Heart right ventricle (tissue), 16 donors: ENCODE data around the gene SCAMP4. TPM values are rescaled to one million over a fixed set of nuclear protein-coding genes. Genes with fewer than 3 reads are reported as not detected.

Experiments
- ATAC-seq, 8 donors: fragments of 200-7000 bp; cut with Tn5 transposase; one replicate each; pipeline ENCODE4 v1.9.1; 2020; ENCODE audit warnings: mild to moderate bottlenecking in 8 of 8, moderate library complexity in 8 of 8, moderate number of reproducible peaks in 1 of 8
- DNase-seq, 2 donors: peaks; one replicate each; pipeline ENCODE4 v3.0.0-alpha.2; 2020
- H3K27ac ChIP-seq, 10 donors: fragments of 200-600 bp; sonication (generic) in 2 of 10; one replicate each; pipeline versions ENCODE4 v1.5.0 to v1.8.0; 2020 to 2022; ENCODE audit warnings: mild to moderate bottlenecking in 3 of 10
- H3K27me3 ChIP-seq, 7 donors: fragments of 200-600 bp; one replicate each; pipeline ENCODE4 v1.8.0; 2021 to 2022; ENCODE audit warnings: mild to moderate bottlenecking in 2 of 7
- H3K36me3 ChIP-seq, 9 donors: fragments of 200-600 bp; sonication (generic) in 1 of 9; one replicate each; pipeline versions ENCODE4 v1.5.0 to v1.8.0; 2020 to 2022; ENCODE audit warnings: mild to moderate bottlenecking in 2 of 9
- H3K4me1 ChIP-seq, 9 donors: fragments of 200-600 bp; sonication (generic) in 1 of 9; one replicate each; pipeline versions ENCODE4 v1.5.0 to v1.8.0; 2020 to 2022; ENCODE audit warnings: mild to moderate bottlenecking in 4 of 9
- H3K4me3 ChIP-seq, 10 donors: fragments of 200-600 bp; sonication (generic) in 2 of 10; one replicate each; pipeline versions ENCODE4 v1.5.0 to v1.8.0; 2020 to 2022; ENCODE audit warnings: mild to moderate bottlenecking in 7 of 10, moderate library complexity in 2 of 10
- H3K9me3 ChIP-seq, 11 donors: fragments of 200-600 bp in 10 of 11; sonication (generic) in 2 of 11; one replicate each; pipeline versions ENCODE4 v1.5.0 to v1.8.0; 2013 to 2022; ENCODE audit warnings: mild to moderate bottlenecking in 2 of 11, control low read depth in 1 of 11, moderate library complexity in 1 of 11
- CTCF ChIP-seq, 9 donors: fragments of 200-600 bp; sonication (generic) in 2 of 9; IDR thresholded peaks; one replicate each; pipeline versions ENCODE4 v1.5.0 to v1.8.0; 2021 to 2022; ENCODE audit warnings: antibody characterized with exemption in 9 of 9, mild to moderate bottlenecking in 5 of 9, moderate library complexity in 1 of 9
- whole genome bisulfite sequencing, 2 donors: extraction: QIAGEN DNeasy Blood & Tissue Kit; methylation state at CpG; one replicate each; pipeline ENCODE4 v1.1.7; 2013; ENCODE audit warnings: inconsistent platforms in 1 of 2; 5-methylcytosine and 5-hydroxymethylcytosine counted together
- intact Hi-C, 10 donors: fragments of 100-400 bp; cut with DNase I; formaldehyde crosslinking; loops; one replicate each; pipeline versions ENCODE4 v1.11.1 to v1.14.2; 2022
- polyA plus RNA-seq, 2 donors: library from polyadenylated mRNA; stranded (reverse); fragments of 200-250 nt; gene quantifications; one replicate each; pipeline ENCODE4 v1.2.3, GENCODE V29; 2013
- total RNA-seq, 10 donors: library from RNA; stranded (reverse); fragmentation: NEBNext Ultra II Directional in 3 of 10; extraction: Animal tissue kit (Norgen Biotek cat#: 25700) in 3 of 10; gene quantifications; one replicate each; pipeline versions ENCODE4 v1.2.1 to v1.2.4, GENCODE V29; 2021 to 2023
- donor health status: Arrhythmogenic right ventricular cardiomyopathy.
- donor health status: ischemic (EF 13 %, LVEDD 7.1; RV severe dilation, severe dysfunction).
- donor health status: healthy with polysubstance abuse.
- donor health status: DM: no; HTN: yes; CAD: no.
- donor health status: DM: no; HTN: no; CAD: no.
- donor health status: ischemic (EF 25% LVEDD 6.9; RV normal size, moderate dysfunction).
- donor health status: ischemic (EF 25% LVEDD 5.7; RV mildly dilated, moderate dysfunction).
- donor health status: healthy.
- donor health status: DM: yes; HTN: yes; CAD: no.
- donor health status: Ischemic cardiomyopathy.
- donor health status: ischemic (EF 35%, LVEDD 5.7; RV mildly dilated, moderate dysfunction).
- donor health status: nonischemic (EF 11% LVEDD 7.7; RV severe dilation, severe dysfunction).
- donor health status: DM: yes; HTN: yes; CAD: no.
- donor health status: PGD.
- donor health status: ischemic (EF 29% LVEDD 5.4; RV normal size, mild dysfunction).
- donor health status: nonischemic (EF 23%, LVEDD 6.1; RV moderate dilation, normal function).

The SCAMP4 gene
- total and polyA plus RNA-seq, 12 donors: 11.7 to 24.2 (median 15.8) TPM

GRCh38 chr19:1942078-1942933 is 37.1 kb downstream of the SCAMP4 start:
- peak overlapping the region; percentile 47 to 91 (median 62) for H3K4me3 ChIP-seq
- no peaks in the 10 kb centered on the region for H3K36me3 ChIP-seq
- peaks cover 9 to 49% (median 36%) of the 10 kb centered on the region in 9 donors for H3K4me1 ChIP-seq
- WGBS, 2 donors: 4 to 6% methylated on average over 40 of the region's 40 CpGs
- no peaks in the 10 kb centered on the region for H3K9me3 ChIP-seq
- intact Hi-C loops: no loop called here
- DNase-seq (peak; percentile 65 to 74), ATAC-seq (peak; percentile 20 to 59 (median 38))
- peak overlapping the region; percentile 71 to 100 (median 96) for H3K27ac ChIP-seq
- H3K27me3 ChIP-seq: no peaks in the 10 kb centered on the region
- peak in 2 of 9 donors; percentile 8 to 19 for TF ChIP-seq CTCF (IDR thresholded peaks at IDR 0.05)

GRCh38 chr19:1942934-1943555 is 37.8 kb downstream of the SCAMP4 start:
- DNase-seq (no peak), ATAC-seq (no peak)
- no peaks in the 10 kb centered on the region for H3K27me3 ChIP-seq
- peak overlapping the region; percentile 71 to 100 (median 96) for H3K27ac ChIP-seq
- 38 to 47% methylated on average over 21 of the region's 21 CpGs for WGBS, 2 donors
- no peaks in the 10 kb centered on the region for H3K36me3 ChIP-seq
- no peak for TF ChIP-seq CTCF (IDR thresholded peaks at IDR 0.05)
- intact Hi-C loops: no loop called here
- H3K9me3 ChIP-seq: no peaks in the 10 kb centered on the region
- peaks cover 9 to 52% (median 36%) of the 10 kb centered on the region in 9 donors for H3K4me1 ChIP-seq
- peak overlapping the region in 9 of 10 donors; percentile 55 to 91 (median 65) for H3K4me3 ChIP-seq

- Histone ChIP-seq H3K4me1 (peaks cover 9 to 53% (median 36%) of the 10 kb centered on the region in 9 donors), H3K4me3 (peak overlapping the region in 2 of 10 donors; percentile 58 to 80)
Observed at GRCh38 chr19:1943661-1944087, 38.5 kb downstream of the SCAMP4 start.

More at GRCh38 chr19:1943661-1944087, 38.5 kb downstream of the SCAMP4 start:
- no peak for ATAC-seq
- H3K36me3 ChIP-seq: no peaks in the 10 kb centered on the region
- H3K9me3 ChIP-seq: no peaks in the 10 kb centered on the region
- peak overlapping the region in 2 of 10 donors; percentile 81 to 85 for H3K27ac ChIP-seq
- no peak for DNase-seq
- WGBS, 2 donors: 91 to 92% methylated on average over 22 of the region's 22 CpGs
- no peaks in the 10 kb centered on the region for H3K27me3 ChIP-seq
- intact Hi-C loops: no loop called here
- no peak for TF ChIP-seq CTCF (IDR thresholded peaks at IDR 0.05)
